Measurements from ENCODE around the gene PTPRG. TPM values are rescaled to one million over a fixed set of nuclear protein-coding genes. Genes with fewer than 3 reads are reported as not detected.

Gene PTPRG
- total and polyA plus RNA-seq, 2 experiments from 2014 or later = 11.5 to 39.6 TPM

- no peak for TF ChIP-seq EZH2 (IDR thresholded peaks at IDR 0.05; ENCODE audit: insufficient read depth, poor library complexity, severe bottlenecking)
- no peak for TF ChIP-seq EZH2phosphoT487 (IDR thresholded peaks at IDR 0.05; ENCODE audit: insufficient read depth, low read depth)
- H3K4me2 ChIP-seq (ENCODE audit: unreplicated experiment) = no peak overlapping the region
- no peak for DNase-seq
- no peaks in the 10 kb centered on the region for H3K9me3 ChIP-seq (ENCODE audit: low read depth)
- H4K20me1 ChIP-seq (ENCODE audit: insufficient read depth) = no peaks in the 10 kb centered on the region
- WGBS, 2 experiments (ENCODE audit: low coverage in 1 of 2, low lambda C conversion rate in 2 of 2, missing lambda C conversion rate in 2 of 2) = 93 to 97% methylated on average over 1 of the region's 1 CpG
- H2AFZ ChIP-seq = no peak overlapping the region
- peaks cover 6% of the 10 kb centered on the region; the same call in 1 of the 2 replicates for H3K9me2 ChIP-seq (ENCODE audit: insufficient read depth)
- no peaks in the 10 kb centered on the region for H3K79me2 ChIP-seq (ENCODE audit: insufficient read depth)
- H3K36me3 ChIP-seq (ENCODE audit: low read depth) = no peaks in the 10 kb centered on the region
- no peaks in the 10 kb centered on the region for H3K4me1 ChIP-seq (ENCODE audit: insufficient read depth)
- no peak overlapping the region for H3K4me3 ChIP-seq
- H3K27me3 ChIP-seq (replicated peaks; ENCODE audit: insufficient read depth) = no peaks in the 10 kb centered on the region
- in situ Hi-C loops (cut with MboI) = no loop called here
- H3K9ac ChIP-seq = no peak overlapping the region
- H3K27ac ChIP-seq = no peak overlapping the region
- H3F3A ChIP-seq (ENCODE audit: insufficient read depth) = no peaks in the 10 kb centered on the region
Measured at GRCh38 chr3:62323241-62323640, 761.9 kb downstream of the PTPRG start.

DNA sequence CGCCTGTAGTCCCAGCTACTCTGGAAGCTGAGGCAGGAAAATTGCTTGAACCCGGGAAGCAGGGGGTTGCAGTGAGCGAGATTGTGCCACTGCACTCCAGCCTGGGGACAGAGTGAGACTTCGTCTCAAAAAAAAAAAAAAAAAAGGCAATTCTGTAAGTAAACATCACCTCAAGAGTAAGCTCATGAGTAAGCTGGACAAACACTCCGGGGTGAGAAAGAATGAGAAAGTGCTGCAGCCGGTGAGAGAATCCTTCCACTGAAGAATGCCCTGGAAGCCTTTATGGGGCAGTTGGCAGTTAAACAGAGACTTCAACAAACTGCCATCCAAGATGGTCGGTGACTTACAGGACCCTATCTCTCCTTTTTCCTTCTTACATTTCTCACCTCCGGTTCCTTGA is 764.5 kb downstream of the PTPRG start:
- no peak for TF ChIP-seq EZH2phosphoT487 (IDR thresholded peaks at IDR 0.05; ENCODE audit: insufficient read depth, low read depth)
- no peak for TF ChIP-seq EZH2 (IDR thresholded peaks at IDR 0.05; ENCODE audit: insufficient read depth, poor library complexity, severe bottlenecking)
- no peak overlapping the region for H3K27ac ChIP-seq
- H3K79me2 ChIP-seq (ENCODE audit: insufficient read depth) = no peaks in the 10 kb centered on the region
- no peak overlapping the region for H2AFZ ChIP-seq
- no peaks in the 10 kb centered on the region for H4K20me1 ChIP-seq (ENCODE audit: insufficient read depth)
- WGBS, 2 experiments (ENCODE audit: low coverage in 1 of 2, low lambda C conversion rate in 2 of 2, missing lambda C conversion rate in 2 of 2) = 83 to 87% methylated on average over 5 to 8 of the region's 8 CpGs
- no peak for DNase-seq
- H3K4me3 ChIP-seq = no peak overlapping the region
- H3K9me2 ChIP-seq (ENCODE audit: insufficient read depth) = no peaks in the 10 kb centered on the region
- no peak overlapping the region for H3K4me2 ChIP-seq (ENCODE audit: unreplicated experiment)
- H3K27me3 ChIP-seq (replicated peaks; ENCODE audit: insufficient read depth) = no peaks in the 10 kb centered on the region
- H3F3A ChIP-seq (ENCODE audit: insufficient read depth) = no peaks in the 10 kb centered on the region
- H3K4me1 ChIP-seq (ENCODE audit: insufficient read depth) = no peaks in the 10 kb centered on the region
- no peak overlapping the region for H3K9ac ChIP-seq
- in situ Hi-C loops (cut with MboI) = no loop called here
- no peaks in the 10 kb centered on the region for H3K36me3 ChIP-seq (ENCODE audit: low read depth)
- no peaks in the 10 kb centered on the region for H3K9me3 ChIP-seq (ENCODE audit: low read depth)

- in situ Hi-C loops (cut with MboI) = loop anchor here (10.0 kb wide), 1 partner anchor 225 kb away; no protein-coding TSS in a partner anchor
- DNase-seq = no peak
Measured at GRCh38 chr3:62329971-62330370, 768.6 kb downstream of the PTPRG start.

DNA sequence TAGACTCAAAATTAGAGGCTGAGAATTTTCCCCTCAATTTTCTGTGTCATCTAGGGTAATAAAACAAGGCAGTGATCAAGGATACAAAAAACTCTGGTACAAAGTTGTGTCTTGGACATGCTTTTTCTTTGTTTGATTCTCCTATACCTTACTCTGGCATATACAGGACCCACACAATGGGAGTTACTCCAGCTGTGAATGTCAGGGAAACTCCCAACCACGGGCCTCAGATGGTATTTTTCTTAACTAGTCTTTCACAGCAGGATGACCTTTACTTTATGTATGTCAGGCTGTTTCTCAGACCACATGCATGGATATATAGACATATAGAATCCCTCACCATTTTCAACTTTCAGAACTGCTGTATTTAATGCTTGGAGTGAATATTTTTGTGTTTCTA is 770.6 kb downstream of the PTPRG start:
- no peak for DNase-seq
- no peak for TF ChIP-seq EZH2 (IDR thresholded peaks at IDR 0.05; ENCODE audit: insufficient read depth, poor library complexity, severe bottlenecking)
- no peak for TF ChIP-seq EZH2phosphoT487 (IDR thresholded peaks at IDR 0.05; ENCODE audit: insufficient read depth, low read depth)
- in situ Hi-C loops (cut with MboI) = loop anchor here (10.0 kb wide), 1 partner anchor 223 kb away; no protein-coding TSS in a partner anchor

More at GRCh38 chr3:62329971-62330370, 768.6 kb downstream of the PTPRG start:
- no peaks in the 10 kb centered on the region for H3K27me3 ChIP-seq (replicated peaks; ENCODE audit: insufficient read depth)
- no peak overlapping the region for H2AFZ ChIP-seq
- no peak overlapping the region for H3K4me3 ChIP-seq
- no peaks in the 10 kb centered on the region for H3K9me2 ChIP-seq (ENCODE audit: insufficient read depth)
- H4K20me1 ChIP-seq (ENCODE audit: insufficient read depth) = no peaks in the 10 kb centered on the region
- H3K9me3 ChIP-seq (ENCODE audit: low read depth) = no peaks in the 10 kb centered on the region
- no peaks in the 10 kb centered on the region for H3F3A ChIP-seq (ENCODE audit: insufficient read depth)
- no peaks in the 10 kb centered on the region for H3K4me1 ChIP-seq (ENCODE audit: insufficient read depth)
- no peak overlapping the region for H3K4me2 ChIP-seq (ENCODE audit: unreplicated experiment)
- TF ChIP-seq EZH2phosphoT487 (IDR thresholded peaks at IDR 0.05; ENCODE audit: insufficient read depth, low read depth) (no peak), EZH2 (IDR thresholded peaks at IDR 0.05; ENCODE audit: insufficient read depth, poor library complexity, severe bottlenecking) (no peak)
- no peaks in the 10 kb centered on the region for H3K79me2 ChIP-seq (ENCODE audit: insufficient read depth)
- no peak overlapping the region for H3K9ac ChIP-seq
- no peaks in the 10 kb centered on the region for H3K36me3 ChIP-seq (ENCODE audit: low read depth)
- no peak overlapping the region for H3K27ac ChIP-seq
- 90 to 92% methylated on average over 5 of the region's 5 CpGs for WGBS, 2 experiments (ENCODE audit: low coverage in 1 of 2, low lambda C conversion rate in 2 of 2, missing lambda C conversion rate in 2 of 2)

More for the DNA sequence above, 770.6 kb downstream of the PTPRG start:
- 52% methylated on average over 1 of the region's 1 CpG for WGBS, 2 experiments (ENCODE audit: low coverage in 1 of 2, low lambda C conversion rate in 2 of 2, missing lambda C conversion rate in 2 of 2)
- no peak overlapping the region for H3K27ac ChIP-seq
- H3K4me2 ChIP-seq (ENCODE audit: unreplicated experiment) = no peak overlapping the region
- H3F3A ChIP-seq (ENCODE audit: insufficient read depth) = no peaks in the 10 kb centered on the region
- H2AFZ ChIP-seq = no peak overlapping the region
- no peaks in the 10 kb centered on the region for H3K36me3 ChIP-seq (ENCODE audit: low read depth)
- H3K79me2 ChIP-seq (ENCODE audit: insufficient read depth) = no peaks in the 10 kb centered on the region
- H3K9me2 ChIP-seq (ENCODE audit: insufficient read depth) = no peaks in the 10 kb centered on the region
- H3K9ac ChIP-seq = no peak overlapping the region
- H3K4me1 ChIP-seq (ENCODE audit: insufficient read depth) = no peaks in the 10 kb centered on the region
- H3K4me3 ChIP-seq = no peak overlapping the region
- no peaks in the 10 kb centered on the region for H3K27me3 ChIP-seq (replicated peaks; ENCODE audit: insufficient read depth)
- no peaks in the 10 kb centered on the region for H4K20me1 ChIP-seq (ENCODE audit: insufficient read depth)
- no peaks in the 10 kb centered on the region for H3K9me3 ChIP-seq (ENCODE audit: low read depth)

Data from GM23248 (cell line).